ENCODE measurements around the gene GFRA1.
"Not testable (repeated sequence)": the region's sequence is repeated elsewhere in the genome, so short reads cannot be mapped to it uniquely, and the experiment has no call there.

GFRA1 gene

GRCh38 chr10:116052522-116052921, 220.5 kb downstream of the GFRA1 start:
- H3K9ac ChIP-seq (ENCODE audit: low read length); H3K27me3 ChIP-seq (ENCODE audit: control insufficient read depth, insufficient read depth, low read length); H3K4me3 ChIP-seq (ENCODE audit: low read length); H3K4me1 ChIP-seq (ENCODE audit: control insufficient read depth, insufficient read depth, low read length); H3K36me3 ChIP-seq (ENCODE audit: control insufficient read depth, insufficient read depth, low read length); H3K27ac ChIP-seq (ENCODE audit: low read depth, low read length): not testable (repeated sequence)

- Histone ChIP-seq H3K36me3 (ENCODE audit: control insufficient read depth, insufficient read depth, low read length) (no peaks in the 10 kb centered on the region), H3K4me1 (ENCODE audit: control insufficient read depth, insufficient read depth, low read length) (peaks cover 3% of the 10 kb centered on the region), H3K27ac (ENCODE audit: low read depth, low read length) (no peak overlapping the region), H3K4me3 (ENCODE audit: low read length) (no peak overlapping the region), H3K9ac (ENCODE audit: low read length) (no peak overlapping the region), H3K27me3 (ENCODE audit: control insufficient read depth, insufficient read depth, low read length) (no peaks in the 10 kb centered on the region)
These were observed 223.1 kb downstream of the GFRA1 start for GRCh38 chr10:116049974-116050304.

DNA sequence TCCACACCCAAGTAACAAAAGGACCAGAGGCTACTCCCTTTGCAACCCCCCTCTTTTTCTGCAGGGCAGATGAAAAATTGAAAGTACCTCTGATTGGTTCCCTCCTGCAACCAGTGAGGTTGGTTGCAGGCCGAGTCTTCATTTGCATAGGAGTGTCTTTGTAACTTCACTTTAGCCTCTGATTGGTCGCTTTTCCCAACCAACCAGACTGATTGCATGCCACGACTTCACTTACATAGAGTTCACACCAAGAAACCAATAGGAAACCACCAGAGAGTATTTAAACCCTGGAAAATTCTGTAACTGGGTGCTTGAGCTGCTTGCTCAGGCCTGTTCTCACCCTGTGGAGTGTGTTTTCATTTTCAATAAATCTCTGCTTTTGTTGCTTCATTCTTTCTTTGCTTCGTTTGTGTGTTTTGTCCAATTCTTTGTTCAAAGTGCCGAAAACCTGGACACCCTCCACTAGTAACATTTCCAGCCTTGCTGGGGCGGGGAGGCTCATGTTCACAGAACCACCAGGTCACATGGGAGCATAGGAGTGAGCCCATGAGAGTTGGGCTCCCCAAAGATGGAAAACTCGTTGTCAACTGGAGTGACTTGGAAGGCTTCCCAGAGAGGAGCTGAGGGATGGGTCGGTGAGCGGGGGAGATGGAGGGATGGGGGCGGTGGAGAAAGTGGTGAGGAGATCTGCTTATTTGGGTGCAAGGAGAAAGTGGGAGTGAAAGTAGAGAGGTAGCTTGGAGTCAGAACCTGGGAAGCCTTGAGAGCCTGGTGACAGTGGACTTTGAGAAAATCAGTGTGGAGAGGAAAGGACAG, 223.6 kb downstream of the GFRA1 start:
- Histone ChIP-seq H3K4me1 (ENCODE audit: control insufficient read depth, insufficient read depth, low read length) (no peaks in the 10 kb centered on the region), H3K4me3 (ENCODE audit: low read length) (no peak overlapping the region), H3K27ac (ENCODE audit: low read depth, low read length) (no peak overlapping the region), H3K36me3 (ENCODE audit: control insufficient read depth, insufficient read depth, low read length) (no peaks in the 10 kb centered on the region), H3K27me3 (ENCODE audit: control insufficient read depth, insufficient read depth, low read length) (no peaks in the 10 kb centered on the region), H3K9ac (ENCODE audit: low read length) (no peak overlapping the region)

DNA sequence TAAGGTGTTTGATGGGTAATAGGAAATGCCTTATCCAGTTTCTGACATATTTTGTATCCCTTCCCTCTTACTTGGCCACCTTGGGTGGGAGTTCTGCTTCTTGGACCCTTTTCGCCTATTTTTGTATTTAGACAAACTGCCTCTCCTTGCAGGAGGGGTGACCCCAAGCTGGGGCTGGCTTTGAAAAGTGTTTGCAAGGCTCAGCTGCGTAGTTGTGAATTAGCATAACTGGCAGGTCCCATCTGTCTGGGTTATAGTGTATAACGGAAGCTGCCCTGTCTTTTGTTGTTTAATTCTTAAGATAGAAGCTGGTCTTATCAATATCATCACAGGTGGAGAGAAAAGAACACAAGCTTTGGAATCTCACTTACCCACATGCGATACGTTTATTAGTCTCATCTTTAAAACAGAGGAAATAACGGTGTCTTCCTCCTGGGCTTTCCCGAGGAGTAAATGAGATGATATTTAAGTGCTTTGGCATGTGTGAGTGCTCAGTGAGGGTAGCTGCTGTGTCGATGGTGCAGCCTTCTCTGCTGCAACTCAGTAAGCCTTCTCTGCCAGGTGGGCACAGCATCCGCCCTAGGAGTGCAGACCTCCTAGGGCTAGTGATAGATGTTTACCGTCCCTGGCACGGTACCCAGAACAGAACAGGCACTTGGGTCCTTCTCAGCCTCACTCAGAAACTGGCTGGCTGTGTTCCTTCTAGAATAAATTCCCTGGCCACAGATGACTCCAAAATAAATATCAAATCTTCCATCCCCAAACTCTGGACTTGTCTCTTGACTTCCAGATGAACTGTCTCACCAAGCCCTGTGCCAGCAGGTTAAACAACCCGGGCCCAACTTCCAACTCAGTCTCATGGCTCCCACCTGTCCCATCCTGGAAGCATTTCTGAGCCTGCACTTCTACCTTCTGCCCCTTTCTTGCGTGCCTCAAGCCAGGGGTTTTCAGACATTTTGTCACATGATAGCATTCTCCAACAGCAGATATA, 227.3 kb downstream of the GFRA1 start:
- Histone ChIP-seq H3K27me3 (ENCODE audit: control insufficient read depth, insufficient read depth, low read length) (no peaks in the 10 kb centered on the region), H3K36me3 (ENCODE audit: control insufficient read depth, insufficient read depth, low read length) (no peaks in the 10 kb centered on the region), H3K4me1 (ENCODE audit: control insufficient read depth, insufficient read depth, low read length) (no peaks in the 10 kb centered on the region), H3K4me3 (ENCODE audit: low read length) (no peak overlapping the region), H3K9ac (ENCODE audit: low read length) (no peak overlapping the region), H3K27ac (ENCODE audit: low read depth, low read length) (no peak overlapping the region)

DNA sequence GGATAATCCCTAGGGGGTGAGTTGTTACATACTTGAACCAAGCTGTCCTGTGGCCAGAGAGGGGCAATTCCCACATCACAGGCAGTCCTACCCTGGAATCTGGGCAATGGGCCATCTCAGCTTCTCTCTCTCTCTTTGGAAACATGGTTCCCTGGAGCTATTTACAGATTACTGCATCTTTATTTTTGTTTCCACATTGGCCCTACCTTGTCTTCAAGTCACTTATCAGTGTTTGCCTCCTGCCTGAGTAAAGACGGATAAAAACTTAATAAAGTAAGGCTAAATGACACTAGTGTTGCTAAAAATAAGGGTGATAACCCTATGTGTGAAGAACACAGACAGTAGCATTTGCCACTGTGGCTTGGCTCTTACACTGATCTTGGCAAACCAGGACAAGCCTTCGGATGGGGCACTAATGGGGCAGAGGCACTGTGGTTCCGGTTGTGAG, 228.2 kb downstream of the GFRA1 start:
- Histone ChIP-seq H3K4me3 (ENCODE audit: low read length) (no peak overlapping the region), H3K27me3 (ENCODE audit: control insufficient read depth, insufficient read depth, low read length) (no peaks in the 10 kb centered on the region), H3K9ac (ENCODE audit: low read length) (no peak overlapping the region), H3K4me1 (ENCODE audit: control insufficient read depth, insufficient read depth, low read length) (no peaks in the 10 kb centered on the region), H3K27ac (ENCODE audit: low read depth, low read length) (no peak overlapping the region), H3K36me3 (ENCODE audit: control insufficient read depth, insufficient read depth, low read length) (no peaks in the 10 kb centered on the region)

GRCh38 chr10:116043861-116044260, 229.1 kb downstream of the GFRA1 start:
- H3K9ac ChIP-seq (ENCODE audit: low read length): no peak overlapping the region
- H3K4me1 ChIP-seq (ENCODE audit: control insufficient read depth, insufficient read depth, low read length): no peaks in the 10 kb centered on the region
- no peak overlapping the region for H3K27ac ChIP-seq (ENCODE audit: low read depth, low read length)
- H3K4me3 ChIP-seq (ENCODE audit: low read length): no peak overlapping the region
- H3K27me3 ChIP-seq (ENCODE audit: control insufficient read depth, insufficient read depth, low read length): no peaks in the 10 kb centered on the region
- no peaks in the 10 kb centered on the region for H3K36me3 ChIP-seq (ENCODE audit: control insufficient read depth, insufficient read depth, low read length)

- Histone ChIP-seq H3K27ac (ENCODE audit: low read depth, low read length) (no peak overlapping the region), H3K4me3 (ENCODE audit: low read length) (no peak overlapping the region), H3K9ac (ENCODE audit: low read length) (no peak overlapping the region), H3K4me1 (ENCODE audit: control insufficient read depth, insufficient read depth, low read length) (no peaks in the 10 kb centered on the region), H3K36me3 (ENCODE audit: control insufficient read depth, insufficient read depth, low read length) (no peaks in the 10 kb centered on the region), H3K27me3 (ENCODE audit: control insufficient read depth, insufficient read depth, low read length) (no peaks in the 10 kb centered on the region)
These were observed 229.7 kb downstream of the GFRA1 start for GRCh38 chr10:116043304-116043703.

- Histone ChIP-seq H3K36me3 (ENCODE audit: control insufficient read depth, insufficient read depth, low read length) (no peaks in the 10 kb centered on the region), H3K9ac (ENCODE audit: low read length) (no peak overlapping the region)
These were observed 231.1 kb downstream of the GFRA1 start for GRCh38 chr10:116041948-116042347.

DNA sequence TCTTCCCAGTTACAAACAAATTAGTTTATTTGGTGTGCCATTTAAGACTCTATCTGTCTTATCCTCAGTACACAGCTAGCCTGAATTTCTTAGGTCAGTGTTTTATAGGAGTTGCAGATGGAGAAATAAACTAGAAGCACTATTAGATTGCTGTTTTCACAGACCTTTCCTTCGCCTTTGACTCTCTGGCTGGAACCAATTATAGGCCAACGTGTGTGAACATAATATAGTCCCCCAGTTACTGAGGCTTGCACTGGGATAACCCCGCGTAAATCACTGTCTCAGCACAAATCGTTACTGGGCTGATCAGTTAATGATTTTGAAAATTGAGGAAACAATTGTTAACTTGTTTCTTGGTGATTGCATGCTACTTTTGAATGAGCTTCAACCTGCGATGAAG, 233.4 kb downstream of the GFRA1 start:
- no peak overlapping the region for H3K27ac ChIP-seq (ENCODE audit: low read depth, low read length)
- no peak overlapping the region for H3K9ac ChIP-seq (ENCODE audit: low read length)
- no peaks in the 10 kb centered on the region for H3K27me3 ChIP-seq (ENCODE audit: control insufficient read depth, insufficient read depth, low read length)
- no peaks in the 10 kb centered on the region for H3K36me3 ChIP-seq (ENCODE audit: control insufficient read depth, insufficient read depth, low read length)
- H3K4me1 ChIP-seq (ENCODE audit: control insufficient read depth, insufficient read depth, low read length): no peaks in the 10 kb centered on the region
- no peak overlapping the region for H3K4me3 ChIP-seq (ENCODE audit: low read length)

More at GRCh38 chr10:116041948-116042347, 231.1 kb downstream of the GFRA1 start:
- H3K27me3 ChIP-seq (ENCODE audit: control insufficient read depth, insufficient read depth, low read length): no peaks in the 10 kb centered on the region
- H3K27ac ChIP-seq (ENCODE audit: low read depth, low read length): no peak overlapping the region
- H3K4me1 ChIP-seq (ENCODE audit: control insufficient read depth, insufficient read depth, low read length): no peaks in the 10 kb centered on the region
- H3K4me3 ChIP-seq (ENCODE audit: low read length): no peak overlapping the region

DNA sequence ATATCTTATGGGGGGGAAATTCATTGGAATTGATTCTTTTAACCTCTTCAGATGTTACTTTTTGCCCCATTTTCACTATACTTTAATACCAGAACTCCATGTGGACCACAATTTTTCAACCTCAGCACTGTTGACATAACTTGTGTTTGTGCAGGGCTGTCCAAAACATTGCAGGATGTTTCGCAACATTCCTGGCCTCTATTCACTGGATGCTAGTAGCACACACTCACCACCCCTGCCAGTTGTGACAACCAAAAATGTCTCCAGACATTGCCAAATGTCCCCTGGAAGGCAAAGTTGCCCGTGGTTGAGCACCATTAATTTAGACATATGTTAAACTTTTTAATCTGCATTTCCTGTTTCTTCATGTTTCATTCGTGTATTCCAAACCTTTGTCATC, 234.7 kb downstream of the GFRA1 start:
- H3K9ac ChIP-seq (ENCODE audit: low read length): no peak overlapping the region
- no peak overlapping the region for H3K4me3 ChIP-seq (ENCODE audit: low read length)
- no peaks in the 10 kb centered on the region for H3K4me1 ChIP-seq (ENCODE audit: control insufficient read depth, insufficient read depth, low read length)
- no peak overlapping the region for H3K27ac ChIP-seq (ENCODE audit: low read depth, low read length)
- no peaks in the 10 kb centered on the region for H3K27me3 ChIP-seq (ENCODE audit: control insufficient read depth, insufficient read depth, low read length)
- H3K36me3 ChIP-seq (ENCODE audit: control insufficient read depth, insufficient read depth, low read length): no peaks in the 10 kb centered on the region

DNA sequence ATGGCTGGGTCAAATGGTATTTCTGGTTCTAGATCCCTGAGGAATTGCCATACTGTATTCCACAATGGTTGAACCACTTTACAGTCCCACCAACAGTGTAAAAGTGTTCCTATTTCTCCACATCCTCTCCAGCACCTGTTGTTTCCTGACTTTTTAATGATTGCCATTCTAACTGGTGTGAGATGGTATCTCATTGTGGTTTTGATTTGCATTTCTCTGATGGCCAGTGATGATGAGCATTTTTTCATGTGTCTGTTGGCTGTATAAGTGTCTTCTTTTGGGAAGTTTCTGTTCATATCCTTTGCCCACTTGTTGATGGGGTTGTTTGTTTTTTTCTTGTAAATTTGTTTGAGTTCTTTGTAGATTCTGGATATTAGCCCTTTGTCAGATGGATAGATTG, 237.6 kb downstream of the GFRA1 start:
- H3K36me3 ChIP-seq (ENCODE audit: control insufficient read depth, insufficient read depth, low read length); H3K27me3 ChIP-seq (ENCODE audit: control insufficient read depth, insufficient read depth, low read length); H3K27ac ChIP-seq (ENCODE audit: low read depth, low read length); H3K4me1 ChIP-seq (ENCODE audit: control insufficient read depth, insufficient read depth, low read length); H3K9ac ChIP-seq (ENCODE audit: low read length); H3K4me3 ChIP-seq (ENCODE audit: low read length): not testable (repeated sequence)

GRCh38 chr10:116030576-116030975, 242.4 kb downstream of the GFRA1 start:
- H3K27me3 ChIP-seq (ENCODE audit: control insufficient read depth, insufficient read depth, low read length): no peaks in the 10 kb centered on the region
- H3K4me3 ChIP-seq (ENCODE audit: low read length): no peak overlapping the region
- H3K9ac ChIP-seq (ENCODE audit: low read length): no peak overlapping the region
- H3K27ac ChIP-seq (ENCODE audit: low read depth, low read length): no peak overlapping the region
- no peaks in the 10 kb centered on the region for H3K36me3 ChIP-seq (ENCODE audit: control insufficient read depth, insufficient read depth, low read length)
- no peaks in the 10 kb centered on the region for H3K4me1 ChIP-seq (ENCODE audit: control insufficient read depth, insufficient read depth, low read length)
